HCT116 (cell line): ENCODE results near the gene KCNC3. TPM values are rescaled to one million over a fixed set of nuclear protein-coding genes. Genes with fewer than 3 reads are reported as not detected.

Experiments
- ATAC-seq: fragments of 200-7000 bp; cut with Tn5 transposase; 2 replicates; pipeline ENCODE4 v1.9.1; 2020; ENCODE audit warnings: mild to moderate bottlenecking, moderate library complexity
- BruUV-seq: library from RNA; stranded (reverse); fragments of 400-500 nt; replicated peaks from 2 replicates; lab custom pipeline; 2021; lab: Mats Ljungman, UMichigan
- CTCF ChIA-PET: fragments of 300-600 bp; sonication (Branson Sonifier 250); formaldehyde crosslinking; loops from one replicate; lab custom pipeline; 2021; ENCODE audit warnings: antibody characterized with exemption; lab: Charles Lee
- POLR2A ChIA-PET: fragments of 300-600, 350-600 bp; sonication (Branson Sonifier 250); formaldehyde crosslinking; loops from one replicate; lab custom pipeline; 2021; ENCODE audit warnings: antibody characterized with exemption; lab: Charles Lee
- RAD21 ChIA-PET, 2 experiments: fragments of 300-600 bp; sonication (Branson Sonifier 250); formaldehyde crosslinking; loops; one replicate each; lab custom pipeline; 2023; ENCODE audit warnings: low total read pairs in 2 of 2; ENCODE audit not compliant: uncharacterized antibody in 2 of 2, unreplicated experiment in 2 of 2, low non-redundant PET in 1 of 2; lab: Charles Lee
- DNase-seq: peaks from one replicate; pipeline ENCODE4 v3.0.0-alpha.2; 2010; ENCODE audit warnings: low read depth, low spot score
- H2AFZ ChIP-seq: fragments of 200-600 bp; shearing (Covaris generic), sonication (generic); 2 replicates; pipeline ENCODE4 v1.6.1; 2017; ENCODE audit warnings: low read depth, mixed run types, mixed read lengths, antibody characterized with exemption, low read length; ENCODE audit not compliant: poor library complexity, severe bottlenecking
- H3K27ac ChIP-seq: 2 replicates; pipeline ENCODE4 v1.5.1; 2012; ENCODE audit warnings: low read depth, low read length
- H3K27me3 ChIP-seq: fragments of 200-600 bp; sonication (generic); 2 replicates; pipeline ENCODE4 v1.6.1; 2016; ENCODE audit warnings: mixed run types, low read length, mixed read lengths; ENCODE audit not compliant: insufficient read depth
- H3K36me3 ChIP-seq, 2 experiments: fragments of 200-500 bp in 1 of 2; fragments of 200-600 bp in 1 of 2; sonication (Bioruptor generic) in 1 of 2; sonication (generic) in 1 of 2; 2 replicates each; pipeline versions ENCODE4 v1.5.1 to v1.6.1; 2014 to 2016; ENCODE audit warnings: low read length in 2 of 2, inconsistent platforms in 1 of 2, mixed read lengths in 1 of 2, mixed run types in 1 of 2; ENCODE audit not compliant: insufficient read depth in 2 of 2, control insufficient read depth in 1 of 2
- H3K4me1 ChIP-seq, 2 experiments: fragments of 200-600 bp in 1 of 2; sonication (generic) in 1 of 2; 2 replicates each; pipeline versions ENCODE4 v1.5.1 to v1.6.1; 2012 to 2017; ENCODE audit warnings: low read length in 2 of 2, inconsistent platforms in 1 of 2, mild to moderate bottlenecking in 1 of 2, mixed read lengths in 1 of 2, mixed run types in 1 of 2, moderate library complexity in 1 of 2; ENCODE audit not compliant: insufficient read depth in 2 of 2, control insufficient read depth in 1 of 2
- H3K4me2 ChIP-seq: fragments of 200-600 bp; sonication (generic); 2 replicates; pipeline ENCODE4 v1.6.1; 2017; ENCODE audit warnings: mixed run types, low read length, mixed read lengths
- H3K4me3 ChIP-seq, 2 experiments: fragments of 200-600 bp in 1 of 2; sonication (generic) in 1 of 2; replicated peaks in 1 of 2; 2 replicates each; pipeline ENCODE4 v1.5.1; 2011 to 2016; ENCODE audit warnings: low read length in 2 of 2, control low read depth in 1 of 2, low read depth in 1 of 2, mild to moderate bottlenecking in 1 of 2, mixed read lengths in 1 of 2, mixed run types in 1 of 2
- H3K79me2 ChIP-seq: fragments of 200-600 bp; sonication (generic); 2 replicates; pipeline ENCODE4 v1.6.1; 2017; ENCODE audit warnings: mild to moderate bottlenecking, mixed run types, low read length, moderate library complexity, mixed read lengths; ENCODE audit not compliant: insufficient read depth
- H3K9ac ChIP-seq: fragments of 200-600 bp; sonication (generic); 2 replicates; pipeline ENCODE4 v1.6.1; 2016; ENCODE audit warnings: low read length, mixed read lengths
- H3K9me2 ChIP-seq: fragments of 200-600 bp; sonication (generic), shearing (Covaris generic); 2 replicates; pipeline ENCODE4 v1.6.1; 2017; ENCODE audit warnings: mixed run types, mild to moderate bottlenecking, moderate library complexity; ENCODE audit not compliant: insufficient read depth
- H3K9me3 ChIP-seq, 2 experiments: fragments of 200-500 bp in 1 of 2; fragments of 200-600 bp in 1 of 2; sonication (Bioruptor generic) in 1 of 2; sonication (generic) in 1 of 2; 2 replicates each; pipeline ENCODE4 v1.6.1; 2014 to 2017; ENCODE audit warnings: low read length in 2 of 2, mixed read lengths in 2 of 2, inconsistent platforms in 1 of 2, low read depth in 1 of 2, mild to moderate bottlenecking in 1 of 2, mixed run types in 1 of 2, moderate library complexity in 1 of 2; ENCODE audit not compliant: control insufficient read depth in 1 of 2, insufficient read depth in 1 of 2
- H4K20me1 ChIP-seq: fragments of 200-600 bp; sonication (generic), shearing (Covaris generic); 2 replicates; pipeline ENCODE4 v1.6.1; 2017; ENCODE audit warnings: mixed run types, mild to moderate bottlenecking, moderate library complexity; ENCODE audit not compliant: insufficient read depth
- CBX3 ChIP-seq: IDR thresholded peaks from 2 replicates; pipeline ENCODE4 v1.6.1; 2012; ENCODE audit warnings: low read depth
- CEBPB ChIP-seq: IDR thresholded peaks from 2 replicates; pipeline ENCODE4 v1.6.1; 2012; ENCODE audit warnings: low read depth
- ELF1 ChIP-seq: IDR thresholded peaks from 2 replicates; pipeline ENCODE4 v1.6.1; 2012; ENCODE audit warnings: low read depth, borderline replicate concordance
- EZH2 ChIP-seq: fragments of 200-600 bp; sonication (generic); IDR thresholded peaks from 2 replicates; pipeline ENCODE4 v1.6.1; 2017; ENCODE audit warnings: antibody characterized with exemption, mixed run types
- FOSL1 ChIP-seq: IDR thresholded peaks from 2 replicates; pipeline ENCODE4 v1.6.1; 2012; ENCODE audit warnings: low read depth
- JUND ChIP-seq: IDR thresholded peaks from 2 replicates; pipeline ENCODE4 v1.6.1; 2012
- RAD21 ChIP-seq: IDR thresholded peaks from 2 replicates; pipeline ENCODE4 v1.6.1; 2012; ENCODE audit warnings: low read depth, mild to moderate bottlenecking
- SIN3A ChIP-seq: IDR thresholded peaks from 2 replicates; pipeline ENCODE4 v1.6.1; 2012; ENCODE audit warnings: low read depth
- TCF7L2 ChIP-seq: IDR thresholded peaks from 2 replicates; pipeline ENCODE4 v1.7.0; 2011; ENCODE audit warnings: borderline replicate concordance, inconsistent platforms; ENCODE audit not compliant: insufficient read depth, insufficient read length; ENCODE audit errors: extremely low read depth
- YY1 ChIP-seq: IDR thresholded peaks from 2 replicates; pipeline ENCODE4 v1.6.1; 2011; ENCODE audit warnings: low read length, low read depth, moderate library complexity, mild to moderate bottlenecking; ENCODE audit not compliant: insufficient replicate concordance; ENCODE audit errors: extremely low read depth
- ZFX ChIP-seq: fragments of 450-650 bp; IDR thresholded peaks from 2 replicates; pipeline ENCODE4 v1.6.1; 2017
- ZNF274 ChIP-seq: fragments of 200-500 bp; sonication (Bioruptor generic); IDR thresholded peaks from 2 replicates; pipeline ENCODE4 v1.6.1; 2014; ENCODE audit warnings: mild to moderate bottlenecking, low read depth, low read length, inconsistent platforms
- intact Hi-C: fragments of 100-400 bp; cut with micrococcal nuclease; formaldehyde crosslinking; loops from 2 replicates; pipeline ENCODE4 v1.10.0; 2022
- total RNA-seq: library from RNA; stranded (reverse); gene quantifications from one replicate; pipeline ENCODE4 v1.2.1, GENCODE V29; 2021; ENCODE audit not compliant: unreplicated experiment
- TF ChIP-seq, protein P1 (sequence below), 3 experiments: fragments of 200-600 bp in 1 of 3; sonication (generic) in 1 of 3; IDR thresholded peaks in 2 of 3; conservative IDR thresholded peaks in 1 of 3; 2 replicates each; pipeline ENCODE4 v1.5.1; 2012 to 2017; ENCODE audit warnings: low read depth in 2 of 3, low read length in 2 of 3, antibody characterized with exemption in 1 of 3, borderline replicate concordance in 1 of 3, control low read depth in 1 of 3, mild to moderate bottlenecking in 1 of 3, mixed read lengths in 1 of 3, mixed run types in 1 of 3, moderate library complexity in 1 of 3; ENCODE audit not compliant: insufficient read depth in 1 of 3
- TF ChIP-seq, protein P2 (sequence below): IDR thresholded peaks from 2 replicates; pipeline ENCODE4 v1.6.1; 2012
- TF ChIP-seq, protein P3 (sequence below): IDR thresholded peaks from 2 replicates; pipeline ENCODE4 v1.6.1; 2011; ENCODE audit warnings: mild to moderate bottlenecking, low read length, moderate library complexity; ENCODE audit not compliant: insufficient replicate concordance; ENCODE audit errors: extremely low read depth

Gene KCNC3
- total RNA-seq, 1 experiment from 2014 or later, result 6.9 TPM

DNA sequence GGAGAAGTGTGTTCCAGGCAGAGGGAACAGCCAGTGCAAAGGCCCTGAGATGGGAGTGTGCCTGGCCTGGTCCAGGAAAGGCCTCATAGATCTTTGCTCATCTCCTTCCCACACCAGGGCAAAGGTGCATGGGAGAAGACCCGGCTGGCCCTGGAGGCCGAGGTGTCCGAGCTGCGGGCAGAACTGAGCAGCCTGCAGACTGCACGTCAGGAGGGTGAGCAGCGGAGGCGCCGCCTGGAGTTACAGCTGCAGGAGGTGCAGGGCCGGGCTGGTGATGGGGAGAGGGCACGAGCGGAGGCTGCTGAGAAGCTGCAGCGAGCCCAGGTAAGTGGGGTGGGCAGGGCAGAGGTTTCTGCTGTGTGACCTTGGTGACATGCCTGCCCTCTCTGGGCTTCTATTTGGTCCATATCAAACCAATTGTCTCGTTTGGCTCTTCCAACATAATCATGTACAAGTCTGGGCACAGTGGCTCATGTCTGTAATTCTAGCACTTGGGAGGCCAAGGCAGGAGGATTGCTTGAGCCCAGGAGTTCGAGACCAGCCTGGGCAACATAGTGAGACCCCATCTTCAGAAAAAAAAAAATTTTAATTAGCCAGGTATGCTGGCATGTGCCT is 51.1 kb downstream of the KCNC3 start:
- no peak overlapping the region for H3K4me3 ChIP-seq
- H4K20me1 ChIP-seq, result no peaks in the 10 kb centered on the region
- POLR2A ChIA-PET, result no interaction called here
- RAD21 ChIA-PET, result no interaction called here
- DNase-seq, result no peak
- no TSS peak for BruUV-seq
- H3K36me3 ChIP-seq, result peaks cover 0 to 9% of the 10 kb centered on the region in 2 experiments; a peak in 2 of 4 replicates
- CTCF ChIA-PET, result no interaction called here
- no peak overlapping the region for H3K27ac ChIP-seq
- H2AFZ ChIP-seq, result no peak overlapping the region
- no peaks in the 10 kb centered on the region for H3K4me1 ChIP-seq
- ATAC-seq, result no peak
- no peaks in the 10 kb centered on the region for H3K9me3 ChIP-seq
- TF ChIP-seq, protein P1, sequence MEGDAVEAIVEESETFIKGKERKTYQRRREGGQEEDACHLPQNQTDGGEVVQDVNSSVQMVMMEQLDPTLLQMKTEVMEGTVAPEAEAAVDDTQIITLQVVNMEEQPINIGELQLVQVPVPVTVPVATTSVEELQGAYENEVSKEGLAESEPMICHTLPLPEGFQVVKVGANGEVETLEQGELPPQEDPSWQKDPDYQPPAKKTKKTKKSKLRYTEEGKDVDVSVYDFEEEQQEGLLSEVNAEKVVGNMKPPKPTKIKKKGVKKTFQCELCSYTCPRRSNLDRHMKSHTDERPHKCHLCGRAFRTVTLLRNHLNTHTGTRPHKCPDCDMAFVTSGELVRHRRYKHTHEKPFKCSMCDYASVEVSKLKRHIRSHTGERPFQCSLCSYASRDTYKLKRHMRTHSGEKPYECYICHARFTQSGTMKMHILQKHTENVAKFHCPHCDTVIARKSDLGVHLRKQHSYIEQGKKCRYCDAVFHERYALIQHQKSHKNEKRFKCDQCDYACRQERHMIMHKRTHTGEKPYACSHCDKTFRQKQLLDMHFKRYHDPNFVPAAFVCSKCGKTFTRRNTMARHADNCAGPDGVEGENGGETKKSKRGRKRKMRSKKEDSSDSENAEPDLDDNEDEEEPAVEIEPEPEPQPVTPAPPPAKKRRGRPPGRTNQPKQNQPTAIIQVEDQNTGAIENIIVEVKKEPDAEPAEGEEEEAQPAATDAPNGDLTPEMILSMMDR (IDR thresholded peaks at IDR 0.05 in 2 of 3, conservative IDR thresholded peaks at IDR 0.05 in 1 of 3; ENCODE audit: borderline replicate concordance in 1 of 3, insufficient read depth in 1 of 3, low read depth in 2 of 3, low read length in 2 of 3), result no peak
- TF ChIP-seq JUND, result no peak
- TF ChIP-seq CBX3, result no peak
- TF ChIP-seq ZFX, result no peak
- TF ChIP-seq CEBPB, result no peak
- TF ChIP-seq TCF7L2, result no peak
- no peak for TF ChIP-seq ELF1
- no peak for TF ChIP-seq EZH2
- no peak for TF ChIP-seq FOSL1
- TF ChIP-seq ZNF274, result no peak
- TF ChIP-seq, protein P2, sequence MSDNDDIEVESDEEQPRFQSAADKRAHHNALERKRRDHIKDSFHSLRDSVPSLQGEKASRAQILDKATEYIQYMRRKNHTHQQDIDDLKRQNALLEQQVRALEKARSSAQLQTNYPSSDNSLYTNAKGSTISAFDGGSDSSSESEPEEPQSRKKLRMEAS, result no peak
- TF ChIP-seq, protein P3, sequence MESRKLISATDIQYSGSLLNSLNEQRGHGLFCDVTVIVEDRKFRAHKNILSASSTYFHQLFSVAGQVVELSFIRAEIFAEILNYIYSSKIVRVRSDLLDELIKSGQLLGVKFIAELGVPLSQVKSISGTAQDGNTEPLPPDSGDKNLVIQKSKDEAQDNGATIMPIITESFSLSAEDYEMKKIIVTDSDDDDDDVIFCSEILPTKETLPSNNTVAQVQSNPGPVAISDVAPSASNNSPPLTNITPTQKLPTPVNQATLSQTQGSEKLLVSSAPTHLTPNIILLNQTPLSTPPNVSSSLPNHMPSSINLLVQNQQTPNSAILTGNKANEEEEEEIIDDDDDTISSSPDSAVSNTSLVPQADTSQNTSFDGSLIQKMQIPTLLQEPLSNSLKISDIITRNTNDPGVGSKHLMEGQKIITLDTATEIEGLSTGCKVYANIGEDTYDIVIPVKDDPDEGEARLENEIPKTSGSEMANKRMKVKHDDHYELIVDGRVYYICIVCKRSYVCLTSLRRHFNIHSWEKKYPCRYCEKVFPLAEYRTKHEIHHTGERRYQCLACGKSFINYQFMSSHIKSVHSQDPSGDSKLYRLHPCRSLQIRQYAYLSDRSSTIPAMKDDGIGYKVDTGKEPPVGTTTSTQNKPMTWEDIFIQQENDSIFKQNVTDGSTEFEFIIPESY, result no peak
- no peak for TF ChIP-seq YY1
- TF ChIP-seq SIN3A, result no peak
- no peak for TF ChIP-seq RAD21
- no peaks in the 10 kb centered on the region for H3K79me2 ChIP-seq
- H3K9me2 ChIP-seq, result no peaks in the 10 kb centered on the region
- H3K27me3 ChIP-seq, result no peaks in the 10 kb centered on the region
- no peak overlapping the region for H3K9ac ChIP-seq
- H3K4me2 ChIP-seq, result no peak overlapping the region
- intact Hi-C loops, result no loop called here
